ENCODE data around the gene RBM39. TPM values are rescaled to one million over a fixed set of nuclear protein-coding genes. Genes with fewer than 3 reads are reported as not detected.

Gene RBM39
- total and polyA plus RNA-seq, 2 donors: 449 to 830 TPM

DNA sequence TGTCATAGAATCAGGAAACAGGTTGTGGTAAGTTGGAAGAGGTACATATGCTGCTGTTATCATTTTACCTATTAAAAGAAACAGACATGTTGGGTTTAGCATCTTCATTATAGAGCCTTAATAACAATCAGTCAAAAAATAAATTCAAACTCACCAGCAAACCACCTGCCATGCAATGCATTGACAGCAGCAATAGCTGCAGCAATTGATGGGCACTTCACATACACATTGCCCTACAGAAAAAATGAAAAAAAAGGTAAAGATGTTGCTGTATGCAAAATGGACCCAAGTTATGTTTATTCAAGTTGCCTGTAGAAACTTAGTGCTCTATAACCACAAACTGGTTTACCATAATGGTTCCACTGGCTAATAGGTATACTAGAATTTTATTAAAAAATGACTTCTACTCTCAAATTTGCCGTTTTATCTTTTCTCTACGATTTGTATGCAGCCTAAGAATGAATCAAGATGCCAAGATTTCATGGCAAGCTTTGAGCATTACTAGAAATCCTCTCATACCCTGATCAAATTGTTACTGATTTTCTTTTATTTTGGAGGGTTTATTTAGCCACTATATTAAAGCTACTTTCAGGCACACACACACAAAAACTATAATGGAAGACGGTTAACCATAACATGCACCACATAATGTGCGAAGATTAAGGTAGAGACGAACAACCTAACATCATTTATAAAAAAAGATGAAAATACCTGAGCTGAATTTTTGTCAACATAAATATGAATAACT lies 37.4 kb downstream of the RBM39 start:
- Histone ChIP-seq H3K27me3 (ENCODE audit: control insufficient read depth in 2 of 2, insufficient read depth in 1 of 2, low read length in 1 of 2) (no peaks in the 10 kb centered on the region), H3K36me3 (ENCODE audit: control insufficient read depth in 2 of 2, insufficient read depth in 2 of 2, low read length in 1 of 2) (peaks cover 35 to 84% of the 10 kb centered on the region in 2 donors), H3K27ac (ENCODE audit: low read depth in 1 of 2, low read length in 1 of 2) (no peak overlapping the region), H3K4me1 (ENCODE audit: control insufficient read depth in 2 of 2, insufficient read depth in 2 of 2, low read length in 2 of 2) (peaks cover 0 to 6% of the 10 kb centered on the region in 2 donors), H3K4me3 (ENCODE audit: low read length in 2 of 2) (no peak overlapping the region), H3K9me3 (ENCODE audit: control insufficient read depth in 2 of 2, insufficient read depth in 1 of 2, low read length in 1 of 2) (no peaks in the 10 kb centered on the region)
- 98% methylated on average over 5 of the region's 5 CpGs for WGBS
- DNase-seq (ENCODE audit: low read depth in 6 of 9, low spot score in 9 of 9): no peak

DNA sequence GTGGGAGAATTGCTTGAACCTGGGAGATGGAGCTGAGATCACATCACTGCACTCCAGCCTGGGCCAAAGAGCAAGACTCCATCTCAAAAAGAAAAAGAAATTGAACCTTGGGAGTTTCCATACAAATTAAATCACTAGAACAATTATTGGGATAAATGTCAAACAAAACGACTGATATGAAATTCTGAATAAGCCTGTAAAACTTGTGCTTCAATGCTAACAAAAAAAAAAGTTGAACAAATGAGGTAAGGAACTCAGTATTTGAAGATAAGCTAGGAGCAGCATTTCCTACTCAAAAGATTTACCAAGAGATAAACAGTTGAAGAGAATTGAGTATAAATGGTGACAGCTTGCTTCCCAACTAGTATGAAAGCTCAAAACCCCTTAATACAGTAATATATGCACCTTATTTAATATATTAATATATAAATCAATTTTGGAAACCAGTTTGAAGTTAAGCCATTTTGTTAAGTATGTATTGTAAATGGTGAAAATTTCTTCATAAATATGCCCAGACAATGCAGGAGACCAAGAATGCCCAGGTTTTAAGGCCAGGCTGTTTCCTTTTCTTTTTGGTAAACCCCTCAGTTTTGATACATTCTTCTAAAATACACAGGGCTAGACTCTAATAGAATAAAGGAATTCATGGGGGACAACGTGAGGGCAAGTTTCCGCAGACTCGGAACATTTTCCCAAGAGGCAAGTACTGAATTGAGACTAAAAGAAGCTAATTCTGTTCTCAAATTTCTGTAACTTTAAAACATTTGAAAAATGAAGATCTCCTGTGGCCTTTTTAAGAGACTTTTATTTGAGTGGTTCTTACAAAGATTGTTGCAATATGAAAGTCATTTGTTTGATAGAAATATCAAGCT lies 39.0 kb downstream of the RBM39 start:
- peaks cover 32 to 68% of the 10 kb centered on the region in 2 donors for H3K36me3 ChIP-seq (ENCODE audit: control insufficient read depth in 2 of 2, insufficient read depth in 2 of 2, low read length in 1 of 2)
- no peaks in the 10 kb centered on the region for H3K9me3 ChIP-seq (ENCODE audit: control insufficient read depth in 2 of 2, insufficient read depth in 1 of 2, low read length in 1 of 2)
- H3K27me3 ChIP-seq (ENCODE audit: control insufficient read depth in 2 of 2, insufficient read depth in 1 of 2, low read length in 1 of 2): no peaks in the 10 kb centered on the region
- WGBS: 79% methylated on average over 4 of the region's 4 CpGs
- peaks cover 4 to 10% of the 10 kb centered on the region in 2 donors for H3K4me1 ChIP-seq (ENCODE audit: control insufficient read depth in 2 of 2, insufficient read depth in 2 of 2, low read length in 2 of 2)
- no peak overlapping the region for H3K4me3 ChIP-seq (ENCODE audit: low read length in 2 of 2)
- no peak overlapping the region for H3K27ac ChIP-seq (ENCODE audit: low read depth in 1 of 2, low read length in 1 of 2)
- DNase-seq (ENCODE audit: low read depth in 6 of 9, low spot score in 9 of 9): no peak

DNA sequence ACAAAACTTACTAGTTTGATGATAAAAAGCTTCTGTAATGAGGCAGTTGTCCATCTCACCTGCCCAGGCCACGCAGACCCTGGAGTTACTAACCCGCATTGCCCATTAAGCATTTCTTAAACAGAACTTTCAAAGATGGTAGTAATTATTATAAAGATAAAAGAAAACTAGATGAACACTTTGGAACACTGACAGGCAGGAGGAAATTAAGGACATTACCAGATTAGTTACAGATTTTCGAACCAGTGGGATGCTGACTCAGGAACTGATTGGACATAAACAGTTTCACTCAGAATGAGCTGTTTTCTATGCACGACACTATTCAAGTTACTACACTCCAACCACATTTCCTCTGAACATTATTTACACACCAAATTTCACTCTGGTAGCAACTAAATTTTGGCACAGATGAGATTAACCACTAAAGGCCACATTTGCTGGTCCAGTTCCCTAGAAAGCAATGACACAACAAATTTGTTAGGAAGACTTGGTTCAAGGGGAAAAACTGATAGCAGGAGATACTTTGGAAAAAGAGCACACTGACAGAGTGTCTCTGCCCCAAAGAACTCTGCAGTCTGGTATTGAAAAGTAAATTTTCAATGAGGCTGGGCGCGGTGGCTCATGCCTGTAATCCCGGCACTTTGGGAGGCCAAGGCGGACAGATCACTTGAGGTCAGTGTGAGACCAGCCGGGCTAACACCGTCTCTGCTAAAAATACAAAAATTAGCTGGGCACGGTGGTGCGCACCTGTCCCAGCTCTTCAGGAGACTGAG lies 39.8 kb downstream of the RBM39 start:
- no peak for DNase-seq (ENCODE audit: low read depth in 6 of 9, low spot score in 9 of 9)
- Histone ChIP-seq H3K27me3 (ENCODE audit: control insufficient read depth in 2 of 2, insufficient read depth in 1 of 2, low read length in 1 of 2) (no peaks in the 10 kb centered on the region), H3K4me1 (ENCODE audit: control insufficient read depth in 2 of 2, insufficient read depth in 2 of 2, low read length in 2 of 2) (peaks cover 8 to 13% of the 10 kb centered on the region in 2 donors), H3K36me3 (ENCODE audit: control insufficient read depth in 2 of 2, insufficient read depth in 2 of 2, low read length in 1 of 2) (peaks cover 32 to 63% of the 10 kb centered on the region in 2 donors), H3K4me3 (ENCODE audit: low read length in 2 of 2) (no peak overlapping the region), H3K27ac (ENCODE audit: low read depth in 1 of 2, low read length in 1 of 2) (no peak overlapping the region), H3K9me3 (ENCODE audit: control insufficient read depth in 2 of 2, insufficient read depth in 1 of 2, low read length in 1 of 2) (no peaks in the 10 kb centered on the region)
- WGBS: 97% methylated on average over 12 of the region's 12 CpGs

DNA sequence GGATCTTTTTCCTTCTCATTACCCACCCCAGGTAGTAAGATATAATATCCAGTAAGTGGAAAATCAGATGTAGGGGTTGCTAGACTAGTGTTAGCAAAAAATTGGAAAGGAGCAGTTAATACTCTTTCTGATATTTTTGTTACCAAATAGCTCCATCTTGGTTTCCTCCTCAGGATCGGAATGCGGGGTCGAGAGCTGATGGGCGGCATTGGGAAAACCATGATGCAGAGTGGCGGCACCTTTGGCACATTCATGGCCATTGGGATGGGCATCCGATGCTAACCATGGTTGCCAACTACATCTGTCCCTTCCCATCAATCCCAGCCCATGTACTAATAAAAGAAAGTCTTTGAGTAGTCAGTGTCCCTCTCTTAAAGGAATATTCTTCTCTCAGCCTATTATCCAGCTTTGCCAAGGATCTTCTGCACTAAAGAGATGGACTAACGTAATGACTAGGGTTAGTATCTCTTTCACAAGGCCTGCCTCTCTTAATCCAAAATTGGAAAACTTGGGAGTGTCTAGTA lies 41.4 kb downstream of the RBM39 start:
- Histone ChIP-seq H3K9me3 (ENCODE audit: control insufficient read depth in 2 of 2, insufficient read depth in 1 of 2, low read length in 1 of 2) (no peaks in the 10 kb centered on the region), H3K4me1 (ENCODE audit: control insufficient read depth in 2 of 2, insufficient read depth in 2 of 2, low read length in 2 of 2) (peaks cover 8 to 13% of the 10 kb centered on the region in 2 donors), H3K36me3 (ENCODE audit: control insufficient read depth in 2 of 2, insufficient read depth in 2 of 2, low read length in 1 of 2) (peaks cover 22 to 48% of the 10 kb centered on the region in 2 donors), H3K4me3 (ENCODE audit: low read length in 2 of 2) (no peak overlapping the region), H3K27me3 (ENCODE audit: control insufficient read depth in 2 of 2, insufficient read depth in 1 of 2, low read length in 1 of 2) (no peaks in the 10 kb centered on the region), H3K27ac (ENCODE audit: low read depth in 1 of 2, low read length in 1 of 2) (no peak overlapping the region)
- no peak for DNase-seq (ENCODE audit: low read depth in 6 of 9, low spot score in 9 of 9)
- 98% methylated on average over 7 of the region's 7 CpGs for WGBS

DNA sequence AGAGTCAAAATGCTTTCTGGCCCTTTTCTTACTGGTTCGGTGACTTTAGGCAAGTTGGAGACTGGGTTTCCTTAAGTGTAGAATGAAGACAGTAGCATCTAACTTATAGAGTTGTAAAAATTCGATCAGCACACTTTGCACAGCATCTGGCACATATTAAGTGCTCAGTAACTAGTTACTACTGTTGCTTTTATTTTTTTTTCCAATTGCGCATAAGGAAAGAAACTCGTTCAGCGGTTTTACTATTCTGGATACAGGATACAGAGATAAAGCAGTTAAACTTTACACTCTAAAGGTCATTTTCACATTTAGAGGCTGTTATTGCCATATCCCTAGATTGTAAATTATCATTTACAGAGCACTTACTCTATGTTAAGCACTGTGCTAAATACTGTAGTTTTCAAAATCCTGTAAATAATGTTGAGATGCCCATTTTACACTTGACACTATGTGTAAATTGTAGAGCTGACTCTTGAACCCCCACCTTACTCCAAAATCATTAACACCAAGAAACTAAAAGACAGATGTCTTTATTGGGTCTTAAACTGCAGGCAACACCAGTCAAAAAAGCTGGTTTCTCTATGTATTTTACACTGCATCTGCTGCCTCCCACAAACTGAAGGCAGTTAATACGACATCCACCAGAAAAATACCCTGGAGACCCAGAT lies 42.0 kb downstream of the RBM39 start:
- H3K4me1 ChIP-seq (ENCODE audit: control insufficient read depth in 2 of 2, insufficient read depth in 2 of 2, low read length in 2 of 2): peaks cover 8 to 13% of the 10 kb centered on the region in 2 donors
- H3K27me3 ChIP-seq (ENCODE audit: control insufficient read depth in 2 of 2, insufficient read depth in 1 of 2, low read length in 1 of 2): no peaks in the 10 kb centered on the region
- no peaks in the 10 kb centered on the region for H3K9me3 ChIP-seq (ENCODE audit: control insufficient read depth in 2 of 2, insufficient read depth in 1 of 2, low read length in 1 of 2)
- peak overlapping the region; percentile 72 to 89 for H3K4me3 ChIP-seq (ENCODE audit: low read length in 2 of 2)
- peaks cover 18 to 48% of the 10 kb centered on the region in 2 donors for H3K36me3 ChIP-seq (ENCODE audit: control insufficient read depth in 2 of 2, insufficient read depth in 2 of 2, low read length in 1 of 2)
- 41% methylated on average over 6 of the region's 6 CpGs for WGBS
- peak overlapping the region; percentile 81 to 89 for H3K27ac ChIP-seq (ENCODE audit: low read depth in 1 of 2, low read length in 1 of 2)
- DNase-seq (ENCODE audit: low read depth in 6 of 9, low spot score in 9 of 9): peak in 1 of 9 donors; percentile 12

DNA sequence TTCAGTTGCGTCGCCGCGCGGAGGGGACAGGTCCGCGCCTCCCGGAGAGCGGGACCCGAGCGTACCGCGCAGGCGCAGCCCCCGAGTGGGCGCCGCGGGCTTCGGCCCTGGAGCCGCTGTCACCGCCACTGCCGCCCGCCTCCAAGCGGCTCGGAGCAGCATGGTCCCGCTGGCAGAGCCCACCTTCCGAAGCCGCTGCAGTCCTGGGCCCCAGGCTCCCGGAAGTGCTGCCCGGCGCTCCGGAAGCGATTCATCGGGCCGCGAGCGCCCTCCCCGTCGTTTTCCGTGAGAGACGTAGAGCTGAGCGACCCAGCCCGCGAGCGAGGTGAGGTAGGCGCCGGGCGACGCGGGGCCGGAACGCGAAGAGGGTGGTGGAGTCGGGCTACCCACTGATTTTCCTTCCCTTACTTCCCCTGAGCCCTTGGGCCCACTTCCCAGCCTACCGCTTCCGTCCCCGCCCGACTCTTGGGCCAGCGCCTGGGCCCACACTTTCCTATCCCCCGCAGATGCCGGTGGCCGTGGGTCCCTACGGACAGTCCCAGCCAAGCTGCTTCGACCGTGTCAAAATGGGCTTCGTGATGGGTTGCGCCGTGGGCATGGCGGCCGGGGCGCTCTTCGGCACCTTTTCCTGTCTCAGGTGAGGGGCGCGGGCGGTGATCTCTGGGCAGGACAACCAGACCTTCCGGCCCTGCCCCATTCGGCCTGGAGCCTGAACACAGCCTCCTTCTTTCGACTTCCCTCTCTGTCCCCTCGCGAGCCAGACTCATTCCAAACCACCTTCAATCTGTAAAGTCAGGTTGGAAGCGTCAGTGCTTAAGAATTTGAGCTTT lies 42.7 kb downstream of the RBM39 start, which contains the start of the genes NFS1 and ROMO1:
Gene NFS1 (minus strand): TSS at position 226 of the 830 bp plus-strand sequence. CDS start 64 bp downstream, at position 162.
Gene ROMO1 (plus strand): TSS at position 279 of the 830 bp plus-strand sequence. CDS start 228 bp downstream, at position 507.
- peak within 1 kb of the TSS; percentile 72 to 89 for H3K4me3 ChIP-seq (ENCODE audit: low read length in 2 of 2)
- peaks cover 12 to 42% of the 10 kb centered on the region in 2 donors for H3K36me3 ChIP-seq (ENCODE audit: control insufficient read depth in 2 of 2, insufficient read depth in 2 of 2, low read length in 1 of 2)
- WGBS: under 1% methylated on average over 81 of the region's 81 CpGs
- peak within 1 kb of the TSS; percentile 81 to 89 for H3K27ac ChIP-seq (ENCODE audit: low read depth in 1 of 2, low read length in 1 of 2)
- peak; percentile 57 to 92 (median 81) for DNase-seq (ENCODE audit: low read depth in 6 of 9, low spot score in 9 of 9)
- no peaks in the 10 kb centered on the region for H3K9me3 ChIP-seq (ENCODE audit: control insufficient read depth in 2 of 2, insufficient read depth in 1 of 2, low read length in 1 of 2)
- H3K27me3 ChIP-seq (ENCODE audit: control insufficient read depth in 2 of 2, insufficient read depth in 1 of 2, low read length in 1 of 2): no peaks in the 10 kb centered on the region
- H3K4me1 ChIP-seq (ENCODE audit: control insufficient read depth in 2 of 2, insufficient read depth in 2 of 2, low read length in 2 of 2): peaks cover 8 to 13% of the 10 kb centered on the region in 2 donors

DNA sequence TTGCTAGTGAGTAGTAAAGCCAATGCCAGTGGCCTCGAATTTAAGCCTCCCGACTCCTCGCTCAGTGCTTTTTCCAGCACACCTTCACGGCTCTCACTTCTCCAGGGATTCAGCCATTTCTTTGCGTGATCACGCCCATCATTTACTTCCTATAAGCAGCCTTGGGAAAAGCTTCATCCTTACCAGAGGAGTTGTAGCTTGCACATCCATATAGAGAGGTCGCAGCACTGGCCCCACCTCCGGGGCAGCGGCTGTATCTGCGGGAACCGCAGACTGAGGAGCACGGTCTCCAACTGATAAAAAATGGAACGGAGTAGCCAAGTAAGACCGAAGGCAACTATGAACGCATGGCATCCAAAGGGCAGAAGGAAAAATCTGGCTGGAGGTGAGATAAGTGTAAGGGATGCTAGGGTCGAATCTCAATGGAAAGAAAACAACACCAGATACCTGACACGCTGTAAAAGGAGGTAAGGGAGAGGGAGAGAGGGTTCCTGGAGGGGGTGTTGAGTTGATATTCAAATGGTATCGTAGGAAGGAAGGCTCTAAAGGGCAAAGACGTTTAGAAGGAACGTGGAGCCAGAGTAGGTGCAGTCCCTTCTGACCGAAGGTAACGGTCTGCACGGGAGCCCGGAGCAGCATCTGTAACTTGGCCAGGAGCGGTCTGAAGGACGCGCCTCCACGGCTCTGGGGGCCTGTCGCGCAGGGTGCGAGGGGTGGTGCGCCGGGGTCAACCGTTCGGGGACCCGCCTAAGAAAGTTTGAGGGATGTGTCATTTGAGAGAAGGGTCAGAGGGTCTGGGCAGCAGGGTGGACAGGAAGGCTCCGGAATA lies 43.5 kb downstream of the RBM39 start:
- Histone ChIP-seq H3K4me1 (ENCODE audit: control insufficient read depth in 2 of 2, insufficient read depth in 2 of 2, low read length in 2 of 2) (peaks cover 8 to 13% of the 10 kb centered on the region in 2 donors), H3K27me3 (ENCODE audit: control insufficient read depth in 2 of 2, insufficient read depth in 1 of 2, low read length in 1 of 2) (no peaks in the 10 kb centered on the region), H3K27ac (ENCODE audit: low read depth in 1 of 2, low read length in 1 of 2) (peak overlapping the region; percentile 5 to 89), H3K36me3 (ENCODE audit: control insufficient read depth in 2 of 2, insufficient read depth in 2 of 2, low read length in 1 of 2) (peaks cover 17 to 37% of the 10 kb centered on the region in 2 donors), H3K4me3 (ENCODE audit: low read length in 2 of 2) (peak overlapping the region; percentile 72 to 89), H3K9me3 (ENCODE audit: control insufficient read depth in 2 of 2, insufficient read depth in 1 of 2, low read length in 1 of 2) (no peaks in the 10 kb centered on the region)
- DNase-seq (ENCODE audit: low read depth in 6 of 9, low spot score in 9 of 9): peak in 3 of 9 donors; percentile 16 to 24 (median 20)
- WGBS: 11% methylated on average over 37 of the region's 37 CpGs

Measured in thymus (tissue), 11 donors.